Fibroblast of skin of scalp (primary cell): ENCODE results near the gene SUN1.

Experiments
- DNase-seq: peaks from one replicate; pipeline ENCODE4 v3.0.0-alpha.2; 2013

Gene SUN1

DNA sequence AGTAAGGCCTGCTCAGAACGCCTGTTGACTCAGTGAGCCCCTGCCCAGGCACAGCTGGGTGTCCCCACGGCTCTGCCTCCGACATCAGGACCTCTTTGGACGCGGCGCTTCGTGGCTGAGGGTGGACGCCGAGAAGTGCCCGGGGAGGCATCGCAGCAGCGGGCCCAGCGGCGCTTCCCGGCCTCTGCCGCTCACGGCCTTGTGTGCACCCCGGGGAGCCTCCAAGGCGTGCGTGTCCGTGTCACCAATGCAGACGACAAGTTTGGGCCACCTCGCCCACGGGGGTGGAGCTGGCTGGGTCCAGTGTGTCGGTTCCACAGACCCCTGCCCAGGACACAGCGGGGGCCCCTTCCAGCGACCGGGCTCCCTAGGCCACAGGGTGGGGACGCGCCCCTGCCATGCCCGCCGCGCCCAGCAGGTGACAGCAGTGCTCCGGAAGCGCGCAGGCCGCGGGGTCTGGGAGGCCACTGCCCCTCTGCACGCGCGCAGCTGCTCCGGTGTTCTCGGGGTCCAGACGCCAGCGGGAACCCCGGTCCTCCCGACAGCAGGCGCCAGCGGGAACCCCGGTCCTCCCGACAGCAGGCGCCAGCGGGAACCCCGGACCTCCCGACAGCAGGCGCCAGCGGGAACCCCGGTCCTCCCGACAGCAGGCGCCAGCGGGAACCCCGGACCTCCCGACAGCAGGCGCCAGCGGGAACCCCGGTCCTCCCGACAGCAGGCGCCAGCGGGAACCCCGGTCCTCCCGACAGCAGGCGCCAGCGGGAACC lies 76.5 kb downstream of the SUN1 start:
- DNase-seq = peak; percentile 45

DNA sequence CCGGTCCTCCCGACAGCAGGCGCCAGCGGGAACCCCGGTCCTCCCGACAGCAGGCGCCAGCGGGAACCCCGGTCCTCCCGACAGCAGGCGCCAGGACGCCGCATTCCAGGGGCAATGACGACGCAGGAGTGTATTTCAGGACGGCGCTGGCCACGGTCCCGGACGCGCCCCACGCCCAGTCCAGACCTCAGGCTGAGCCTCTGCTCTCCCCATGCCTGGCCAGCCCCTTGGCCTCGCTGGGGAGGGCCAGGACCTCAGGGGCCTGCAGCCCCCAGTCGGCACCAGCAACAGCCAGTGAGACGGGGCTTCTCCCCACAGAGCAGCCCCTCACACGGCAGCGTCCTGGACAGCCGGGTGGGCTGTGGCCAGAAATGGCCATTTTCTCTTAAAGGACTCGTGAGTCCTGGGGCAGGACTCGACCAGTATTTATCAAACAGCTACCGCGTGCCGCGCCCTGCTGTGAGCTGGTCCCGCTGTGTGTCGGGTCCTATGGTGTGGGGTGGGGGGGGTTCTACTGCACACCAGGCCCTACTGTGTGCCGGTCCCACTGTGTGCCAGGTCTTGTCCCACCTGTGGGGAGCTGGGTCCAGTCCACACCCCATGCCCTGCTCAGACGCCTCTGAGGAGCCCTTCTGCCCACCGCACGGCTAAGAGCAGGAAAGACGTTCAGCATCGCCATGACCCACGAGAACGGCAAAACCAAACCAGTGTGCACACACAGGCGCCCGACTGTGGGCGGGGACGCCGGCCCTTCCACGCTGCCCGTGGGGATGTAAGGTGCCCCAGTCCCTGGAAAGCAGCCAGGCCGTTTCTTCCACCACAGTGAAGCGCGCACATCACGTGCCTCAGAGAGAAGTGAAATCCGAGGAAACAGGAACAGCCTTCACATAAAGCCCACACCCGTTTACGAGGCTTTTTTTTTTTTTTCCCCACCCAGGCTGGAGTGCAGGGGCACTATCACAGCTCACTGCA lies 77.4 kb downstream of the SUN1 start:
- peak; percentile 35 for DNase-seq

DNA sequence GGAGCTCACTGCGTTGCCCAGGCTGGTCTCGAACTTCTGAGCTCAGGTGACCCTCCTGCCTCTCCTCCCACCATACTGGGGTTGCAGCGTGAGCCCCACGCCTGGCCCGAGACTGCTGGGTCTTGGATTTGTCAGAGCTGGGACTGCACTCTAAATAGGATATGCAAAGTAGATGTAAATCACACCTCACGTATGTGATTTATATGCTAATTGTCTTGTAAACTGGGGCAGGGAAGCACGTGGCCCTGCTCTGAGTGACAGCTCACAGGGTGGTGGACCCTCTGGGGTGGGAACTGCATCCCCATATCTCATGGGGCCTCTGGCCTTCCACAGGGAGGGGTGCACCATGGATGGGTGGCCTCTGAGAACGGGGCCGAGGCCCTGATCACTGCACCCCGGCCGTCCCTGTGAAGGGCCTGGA lies 78.2 kb downstream of the SUN1 start:
- DNase-seq = no peak

DNA sequence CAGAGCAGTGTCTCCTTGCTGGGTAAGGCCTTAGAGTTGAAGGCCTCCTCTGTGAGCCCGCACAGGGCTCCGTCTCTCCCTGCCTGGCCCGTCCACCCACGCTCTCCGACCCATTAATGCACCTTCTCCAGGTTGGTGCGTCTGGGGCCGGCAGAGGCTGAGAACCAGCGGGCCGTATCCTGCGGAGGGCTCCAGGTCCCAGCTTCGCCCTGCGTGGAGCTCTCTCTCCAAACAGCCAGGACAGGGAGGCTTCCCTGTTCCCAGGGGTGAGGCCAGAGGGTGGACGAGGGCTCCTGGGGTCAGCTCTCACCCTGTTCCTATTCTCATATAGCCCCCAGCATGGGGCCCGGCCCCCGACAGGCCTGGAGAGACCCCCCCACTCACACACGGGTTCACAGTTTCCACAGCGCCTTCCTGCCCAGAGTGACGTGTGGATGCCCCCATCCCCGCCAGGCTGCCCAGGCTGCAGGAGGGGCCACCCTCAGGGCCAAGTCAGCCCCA lies 78.7 kb downstream of the SUN1 start:
- no peak for DNase-seq

DNA sequence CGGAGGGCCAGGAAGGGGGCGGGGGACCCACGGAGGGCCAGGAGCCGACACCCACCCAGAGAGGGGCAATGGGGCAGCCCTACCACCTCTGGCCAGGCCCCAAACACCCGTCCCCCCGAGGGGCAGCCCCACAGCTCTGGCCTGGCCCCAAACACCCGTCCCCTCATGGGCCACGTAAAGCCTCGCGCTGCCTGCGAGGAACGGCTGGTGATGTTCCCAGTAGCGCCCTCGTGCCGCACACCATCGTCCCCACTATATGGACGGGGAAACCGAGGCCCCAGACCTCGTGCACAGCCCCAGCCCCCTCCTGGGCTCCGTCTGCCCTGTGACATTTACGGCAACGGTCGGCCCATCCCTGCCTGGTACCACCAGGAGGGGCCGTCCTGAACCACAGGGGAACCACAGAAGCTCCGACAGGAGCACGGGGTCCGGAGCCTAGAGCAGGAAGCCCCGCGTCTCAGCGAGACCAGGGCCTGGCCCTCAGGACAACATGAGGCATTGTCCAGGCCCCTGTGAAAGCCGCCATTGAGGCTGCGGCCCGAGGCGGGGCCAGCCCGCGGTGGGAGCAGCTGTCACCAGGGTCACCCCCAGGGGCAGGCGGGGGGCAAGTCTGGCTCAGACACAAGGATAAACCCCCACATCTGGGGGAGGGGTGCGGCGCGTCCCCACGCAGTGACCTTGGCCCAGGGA lies 79.7 kb downstream of the SUN1 start:
- no peak for DNase-seq

DNA sequence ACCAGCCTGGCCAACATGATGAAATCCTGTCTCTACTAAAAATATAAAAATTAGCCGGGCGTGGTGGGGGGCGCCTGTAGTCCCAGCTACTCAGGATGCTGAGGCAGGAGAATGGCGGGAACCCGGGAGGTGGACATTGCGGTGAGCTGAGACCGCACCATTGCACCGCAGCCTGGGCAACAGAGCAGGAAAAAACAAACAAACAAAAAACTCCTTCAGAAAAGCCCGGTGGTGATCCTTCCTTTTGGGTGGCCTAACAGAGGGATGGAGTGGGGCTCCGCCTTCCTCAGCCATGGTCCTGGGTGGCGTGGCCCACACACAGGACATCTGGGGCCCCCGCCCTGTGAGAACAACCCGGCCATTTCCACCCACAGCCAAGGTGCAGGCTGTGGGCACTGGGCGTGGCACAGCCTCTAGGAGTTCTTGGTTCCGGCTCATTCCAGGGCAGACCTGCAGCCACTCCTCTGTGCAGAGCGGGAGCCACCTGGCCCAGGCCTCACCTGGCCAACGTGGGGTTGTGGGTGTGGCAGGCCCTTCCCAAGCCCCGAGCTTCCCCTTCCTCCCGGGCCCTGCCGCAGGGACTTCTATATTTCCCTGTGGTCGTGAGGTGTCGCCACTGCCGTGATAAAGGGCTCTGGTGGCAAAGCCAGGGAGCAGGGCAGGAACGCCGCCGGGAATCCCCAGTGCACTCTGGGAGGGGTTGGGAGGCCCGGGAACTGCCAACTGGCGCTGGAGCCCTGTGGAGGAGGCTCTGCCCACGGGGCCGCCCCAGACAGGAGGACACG lies 81.7 kb downstream of the SUN1 start:
- no peak for DNase-seq

DNA sequence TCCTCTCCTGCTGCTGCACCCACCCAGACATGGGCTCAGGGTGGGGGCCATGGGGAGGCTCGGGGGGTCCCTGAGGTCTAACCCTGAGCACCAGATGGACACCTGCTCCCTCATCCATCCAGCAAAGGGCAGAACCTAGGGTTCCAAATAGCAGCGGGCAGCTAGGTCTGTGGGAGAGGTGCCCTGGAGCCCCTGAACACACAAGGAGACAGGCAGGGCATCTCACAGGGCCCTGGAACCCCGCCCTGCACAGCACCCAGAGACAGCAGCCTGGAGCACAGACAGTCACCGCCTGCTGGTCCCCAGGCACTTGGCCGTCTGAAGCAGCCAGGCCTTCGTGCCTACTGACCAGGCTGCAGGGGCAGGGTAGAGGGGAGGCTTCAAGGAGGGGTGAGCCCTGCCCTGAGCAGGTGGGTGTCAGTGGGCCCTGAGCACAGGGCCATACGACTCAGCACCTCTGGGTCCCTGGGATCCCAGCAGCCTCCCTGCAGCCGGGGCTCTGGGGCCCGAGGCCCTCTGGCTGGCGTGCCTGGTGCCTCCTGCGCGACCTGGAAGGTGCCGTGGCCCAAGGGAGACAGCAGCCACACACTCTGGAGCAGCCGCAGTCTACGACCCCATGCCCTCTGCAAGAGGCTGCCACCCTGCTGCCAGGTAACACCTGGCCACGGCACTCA lies 82.4 kb downstream of the SUN1 start:
- DNase-seq = no peak

DNA sequence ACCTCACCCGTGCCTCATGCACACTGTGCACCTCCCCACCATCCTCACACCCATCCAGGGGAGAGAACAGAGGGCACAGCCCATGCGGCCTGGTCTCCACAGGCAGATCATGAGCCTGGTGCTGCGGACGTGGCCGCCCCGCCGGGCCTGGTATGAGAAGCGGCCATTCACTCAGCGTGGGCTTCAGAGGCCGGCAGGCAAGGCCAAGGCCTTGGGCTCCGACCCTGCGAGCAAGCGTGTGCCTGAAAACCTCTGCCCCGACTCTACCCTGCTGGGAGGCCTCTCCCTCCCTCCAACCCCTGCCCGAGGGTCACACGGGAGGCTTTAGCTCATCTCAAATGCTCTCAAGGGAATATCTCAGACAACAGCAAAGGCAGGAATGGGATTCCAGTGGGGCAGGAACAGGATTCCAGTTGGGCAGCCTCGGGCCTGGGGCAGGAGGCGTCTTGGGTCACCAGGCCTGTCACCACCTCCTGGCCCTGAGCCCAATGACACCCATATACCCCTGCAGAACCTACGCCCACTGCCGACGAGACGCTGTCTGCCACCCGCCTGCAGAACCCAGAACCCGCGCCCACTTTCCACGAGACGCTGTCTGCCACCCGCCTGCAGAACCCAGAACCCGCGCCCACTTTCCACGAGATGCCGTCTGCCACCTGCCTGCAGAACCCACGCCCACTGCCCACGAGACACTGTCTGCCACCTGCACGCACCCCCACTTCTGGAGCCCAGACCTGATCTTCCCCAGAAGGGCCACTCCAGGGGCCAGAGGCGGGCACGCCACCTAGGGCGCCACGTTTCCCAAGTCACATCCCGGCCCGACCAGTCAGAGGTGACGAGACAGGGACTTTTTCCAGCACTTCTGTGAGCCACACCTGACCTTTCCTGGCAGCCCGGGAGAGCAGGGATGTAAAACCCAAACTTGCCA lies 83.3 kb downstream of the SUN1 start:
- no peak for DNase-seq

DNA sequence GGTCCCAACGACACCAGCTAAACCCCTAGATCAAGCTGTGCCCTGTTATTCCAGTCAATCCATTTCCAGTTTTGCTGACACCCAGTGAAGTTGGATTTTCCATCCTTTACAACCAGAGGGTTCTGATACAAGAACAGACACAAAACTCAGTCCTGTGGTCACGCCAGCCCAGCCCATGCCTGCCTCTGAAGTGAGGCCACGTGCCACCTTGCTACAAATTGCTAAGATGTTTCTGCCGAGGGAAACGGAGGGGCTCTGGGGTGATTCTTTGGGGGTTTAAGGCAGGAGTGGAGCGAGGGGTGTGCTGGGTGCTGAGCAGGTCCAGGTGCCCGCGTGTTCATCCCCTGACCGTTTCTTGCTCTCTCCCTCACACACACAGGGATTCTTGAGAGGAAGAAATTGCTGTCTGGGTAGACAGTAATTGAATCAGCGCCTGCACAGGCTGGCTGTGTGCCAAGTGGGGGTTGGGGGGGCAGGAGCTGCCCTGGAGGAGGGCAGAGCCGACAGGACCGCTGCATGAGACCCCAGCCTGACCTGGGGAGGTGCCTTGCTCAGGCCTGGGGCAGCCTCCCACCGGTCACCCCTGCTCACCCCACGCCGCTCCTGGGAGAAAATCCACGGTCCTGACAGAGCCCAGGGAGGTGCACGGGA lies 84.1 kb downstream of the SUN1 start:
- no peak for DNase-seq

DNA sequence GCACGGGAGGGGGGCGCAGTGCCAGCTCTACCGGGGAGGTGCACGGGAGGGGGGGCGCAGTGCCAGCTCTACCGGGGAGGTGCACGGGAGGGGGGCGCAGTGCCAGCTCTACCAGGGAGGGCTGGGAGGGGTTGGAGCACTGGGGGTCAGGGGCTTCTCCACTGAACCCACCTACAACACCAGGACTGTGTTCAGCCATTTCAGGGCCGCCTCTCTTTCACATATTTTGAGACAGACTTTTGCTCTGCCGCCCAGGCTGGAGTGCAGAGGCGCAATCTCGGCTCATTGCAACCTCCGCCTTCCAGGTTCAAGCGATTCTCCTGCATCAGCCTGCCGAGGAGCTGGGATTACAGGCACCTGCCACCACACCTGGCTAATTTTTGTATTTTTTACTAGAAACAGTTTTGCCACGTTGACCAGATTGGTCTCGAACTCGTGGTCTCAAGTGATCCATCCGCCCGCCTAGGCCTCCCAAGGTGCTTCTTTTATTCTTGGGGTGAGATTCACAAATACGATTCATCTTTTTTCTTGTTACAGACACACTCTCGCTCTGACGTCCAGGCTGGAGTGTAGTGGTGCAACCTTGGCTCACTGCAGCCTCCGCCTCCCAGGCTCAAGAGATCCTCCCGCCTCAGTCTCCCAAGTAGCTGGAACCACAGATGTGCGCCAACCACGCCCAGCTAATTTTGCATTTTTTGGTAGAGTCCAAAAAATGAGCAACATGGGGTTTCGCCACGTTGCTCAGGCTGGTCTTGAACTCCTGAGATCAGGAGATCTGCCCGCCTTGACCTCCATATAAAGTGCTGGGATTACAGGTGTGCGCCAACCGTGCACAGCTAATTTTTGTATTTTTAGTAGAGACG lies 85.2 kb downstream of the SUN1 start:
- no peak for DNase-seq

DNA sequence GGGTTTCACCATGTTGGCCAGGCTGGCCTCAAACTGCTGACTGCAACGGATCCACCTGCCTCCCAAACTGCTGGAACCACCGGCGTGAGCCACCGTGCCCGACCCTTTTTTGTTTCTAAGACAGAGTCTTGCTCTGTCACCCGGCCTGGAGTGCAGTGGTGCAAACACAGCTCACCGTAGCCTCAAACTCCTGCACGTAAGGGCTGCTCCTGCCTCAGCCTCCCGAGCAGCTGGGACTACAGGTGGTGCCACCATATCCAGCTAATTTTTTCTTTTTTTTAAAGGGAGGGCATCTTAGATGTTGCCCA lies 85.8 kb downstream of the SUN1 start:
- DNase-seq = no peak

DNA sequence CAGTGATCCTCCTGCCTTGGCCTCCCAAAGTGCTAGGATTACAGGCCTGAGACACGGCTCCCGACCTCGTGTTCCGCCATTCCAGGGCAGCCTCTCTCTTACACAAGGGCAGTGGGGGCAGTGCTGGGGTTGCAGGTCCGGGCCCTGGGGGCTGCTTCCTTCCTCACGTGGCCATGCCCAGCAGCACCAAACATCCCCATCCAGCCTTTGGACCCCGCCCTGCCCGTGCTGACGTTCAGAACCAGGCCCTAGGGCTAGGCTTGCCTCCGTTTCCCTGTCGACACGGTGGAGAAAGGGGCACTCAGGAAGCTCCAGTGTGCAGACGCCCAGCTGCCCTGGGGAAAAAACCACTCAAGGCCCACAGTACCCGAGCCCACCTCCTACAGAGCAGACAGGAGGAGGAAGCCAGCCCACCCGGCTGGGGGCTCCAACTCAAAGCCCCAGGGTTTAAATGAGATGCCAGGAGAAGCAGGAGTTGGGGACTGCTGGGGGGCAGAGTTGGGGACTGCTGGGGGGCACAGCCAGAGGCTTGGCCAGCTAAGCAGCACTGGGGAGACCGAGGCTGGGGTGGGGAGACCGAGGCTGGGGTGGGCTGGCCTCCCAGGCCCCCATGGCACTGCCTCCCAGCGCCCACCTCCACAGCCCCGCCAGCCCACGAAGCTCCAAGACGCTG lies 86.3 kb downstream of the SUN1 start:
- DNase-seq = no peak

DNA sequence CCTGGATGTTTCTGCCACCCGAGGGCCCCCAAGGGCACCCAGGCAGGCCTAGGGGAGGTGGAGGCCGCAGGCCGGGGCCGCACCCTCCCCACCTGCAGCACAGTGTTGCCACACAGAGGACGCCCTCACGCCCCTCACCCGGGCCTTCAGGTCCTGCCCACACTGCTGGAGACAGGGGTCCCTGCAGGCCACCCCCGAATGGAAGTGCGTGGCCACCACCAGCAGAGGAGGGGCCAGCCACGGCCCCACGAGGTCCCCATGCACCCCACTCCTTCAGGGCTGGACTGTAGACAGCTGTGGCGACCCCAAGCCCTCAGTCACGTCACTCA lies 86.8 kb downstream of the SUN1 start:
- no peak for DNase-seq

DNA sequence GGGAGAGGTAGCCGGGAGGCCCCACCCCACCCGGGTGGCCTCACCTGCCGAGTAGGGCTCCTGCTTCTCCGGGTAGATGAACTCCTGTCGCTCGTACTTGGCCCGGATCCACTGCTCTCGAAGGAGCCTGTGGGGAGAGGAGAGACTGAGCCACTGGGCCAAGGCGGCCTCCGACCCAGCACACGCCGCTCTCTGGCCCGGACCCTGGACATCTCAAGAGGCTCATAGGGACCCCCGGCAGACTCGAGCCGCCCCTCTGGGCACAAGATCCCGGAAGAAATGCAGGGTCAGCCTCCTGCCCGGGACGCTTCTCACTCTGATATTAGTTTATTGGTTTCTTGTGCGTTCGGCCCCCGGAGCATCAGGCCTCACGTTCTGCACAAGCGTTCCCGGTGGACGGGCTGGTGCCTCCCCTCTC lies 87.7 kb downstream of the SUN1 start:
- no peak for DNase-seq

DNA sequence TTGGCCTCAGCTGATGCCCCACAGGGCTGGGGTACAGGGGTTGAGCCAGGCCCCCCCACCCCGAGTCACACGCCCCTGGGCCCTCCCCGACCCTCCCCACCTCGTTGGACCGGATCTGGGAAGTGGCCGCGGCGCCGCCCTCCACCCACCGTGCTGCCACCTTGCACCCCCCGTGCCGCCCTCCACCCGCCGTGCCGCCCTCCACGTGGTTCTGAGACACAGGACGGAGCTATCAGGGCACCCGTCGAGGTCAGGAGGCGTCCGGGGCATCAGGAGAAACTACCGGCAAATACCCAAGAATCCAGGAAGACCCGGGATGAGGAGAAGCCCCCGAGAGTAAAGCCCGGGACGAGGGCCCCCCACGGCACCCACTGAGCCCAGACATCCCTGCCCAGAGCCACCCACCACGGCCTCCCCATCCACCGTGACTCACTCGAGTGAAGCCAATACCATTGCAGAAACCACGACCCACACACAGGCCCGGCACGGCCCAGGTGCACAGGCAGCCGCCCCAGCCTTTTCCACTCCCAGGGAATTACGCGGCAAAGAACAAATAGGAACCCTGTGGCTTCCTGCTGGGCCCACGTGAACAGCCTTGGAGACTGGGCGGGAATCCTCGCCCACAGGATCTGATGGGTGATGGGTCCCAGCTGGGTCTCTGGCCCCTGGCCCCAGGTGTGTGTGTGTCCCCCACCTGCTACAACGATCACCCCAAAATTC lies 88.2 kb downstream of the SUN1 start:
- no peak for DNase-seq

DNA sequence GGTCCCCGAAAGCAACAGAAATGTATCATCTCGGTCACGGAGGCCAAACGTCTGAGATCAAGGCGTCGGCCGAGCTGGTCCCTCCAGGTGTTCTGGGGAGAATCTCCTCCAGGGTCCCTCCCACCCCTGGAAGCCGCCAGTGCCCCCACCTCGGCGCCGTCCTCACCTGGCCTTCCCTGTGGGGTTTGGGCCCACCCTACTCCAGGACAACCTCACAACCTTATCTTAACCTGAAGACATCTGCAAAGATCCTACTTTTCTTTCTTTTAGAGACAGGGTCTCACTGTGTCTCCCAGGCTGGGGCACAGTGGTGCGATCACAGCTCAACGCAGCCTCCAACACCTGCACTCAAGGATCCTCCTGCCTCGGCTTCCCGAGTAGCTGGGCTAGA lies 88.8 kb downstream of the SUN1 start:
- no peak for DNase-seq

DNA sequence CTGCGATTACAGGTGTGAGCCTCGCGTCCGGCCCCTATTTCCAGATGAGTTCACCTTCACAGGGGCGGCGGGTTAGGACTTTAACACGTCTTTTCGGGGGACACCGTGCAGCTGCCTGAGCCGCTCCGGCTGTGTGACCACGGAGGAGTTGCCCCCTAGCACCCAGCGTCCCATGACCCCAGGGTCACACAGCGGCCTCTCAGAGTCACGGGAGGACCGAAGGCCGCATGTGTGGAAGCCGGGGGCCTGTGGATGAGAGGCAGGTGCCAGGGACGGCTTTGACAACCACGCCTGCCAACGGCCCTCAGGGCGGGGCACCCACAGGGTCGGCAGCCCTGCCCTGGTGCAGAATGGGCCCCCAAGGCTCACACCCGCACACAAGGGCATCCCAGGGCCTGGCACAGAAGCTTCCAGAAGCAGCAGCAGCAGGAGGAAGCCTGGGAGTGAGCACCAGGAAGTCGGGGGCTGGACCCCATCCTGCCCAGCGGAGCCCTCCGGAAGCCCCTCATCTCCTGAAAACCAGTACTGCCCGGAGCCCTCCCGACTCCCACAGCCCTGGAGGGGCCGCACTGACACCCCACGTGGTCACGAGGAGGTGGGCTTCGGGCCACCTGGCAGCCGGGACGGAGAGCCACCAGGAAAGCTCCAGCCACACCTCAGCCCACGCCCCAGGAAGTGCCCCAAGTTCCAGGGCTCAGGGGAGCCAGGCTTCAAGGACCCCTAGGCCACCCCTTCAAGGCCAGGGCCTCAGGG lies 89.5 kb downstream of the SUN1 start:
- DNase-seq = no peak
